Measurements from ENCODE around the gene KCTD4.
"Not testable (repeated sequence)": the region's sequence is repeated elsewhere in the genome, so short reads cannot be mapped to it uniquely, and the experiment has no call there.

KCTD4 gene

GRCh38 chr13:45200701-45201232 is at the start of gene KCTD4:
KCTD4 (minus strand) TSS chr13:45201045; CDS start chr13:45194567, 6,478 bp downstream.
- DNase-seq (ENCODE audit: low spot score), result no peak

DNA sequence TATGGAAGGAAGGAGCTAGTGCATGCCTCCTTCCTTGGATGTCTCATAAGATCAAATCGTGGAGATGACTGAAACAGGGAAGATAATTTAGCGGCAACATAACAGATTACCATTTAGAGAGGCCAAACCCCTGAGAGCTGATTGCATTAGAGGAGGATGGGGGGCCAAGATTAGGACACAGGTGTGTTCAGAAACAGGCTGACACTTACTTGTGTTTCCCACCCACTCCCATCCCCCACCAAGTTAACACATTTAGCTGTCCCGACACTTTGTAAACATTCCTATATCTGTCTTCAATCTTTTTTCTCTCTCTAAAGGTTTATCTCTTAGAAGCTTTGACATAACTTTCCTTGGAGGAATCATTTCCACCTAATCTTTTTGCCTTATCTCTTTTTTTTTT is 48.8 kb upstream of the KCTD4 start:
- DNase-seq (ENCODE audit: low spot score), result no peak

DNA sequence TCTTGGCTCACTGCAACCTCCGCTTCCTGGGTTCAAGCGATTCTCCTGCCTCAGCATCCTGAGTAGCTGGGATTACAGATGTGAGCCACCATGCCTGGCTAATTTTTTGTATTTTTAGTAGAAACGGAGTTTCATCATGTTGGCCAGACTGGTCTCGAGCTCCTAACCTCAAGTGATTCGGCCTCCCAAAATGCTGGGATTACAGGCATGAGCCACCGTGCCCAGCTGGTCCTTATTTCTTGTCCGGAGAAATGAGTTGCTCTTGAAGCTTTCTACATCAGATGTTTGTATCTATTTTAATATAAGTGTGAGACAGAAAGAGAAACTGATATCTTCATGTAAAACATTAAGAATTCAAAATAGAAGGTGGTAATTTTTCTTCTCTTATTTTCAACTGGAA is 43.9 kb upstream of the KCTD4 start:
- DNase-seq (ENCODE audit: low spot score), result not testable (repeated sequence)

- DNase-seq (ENCODE audit: low spot score), result no peak
Observed at GRCh38 chr13:45243077-45243476, 42.2 kb upstream of the KCTD4 start.

- DNase-seq (ENCODE audit: low spot score), result no peak
Observed at GRCh38 chr13:45242524-45242923, 41.7 kb upstream of the KCTD4 start.

DNA sequence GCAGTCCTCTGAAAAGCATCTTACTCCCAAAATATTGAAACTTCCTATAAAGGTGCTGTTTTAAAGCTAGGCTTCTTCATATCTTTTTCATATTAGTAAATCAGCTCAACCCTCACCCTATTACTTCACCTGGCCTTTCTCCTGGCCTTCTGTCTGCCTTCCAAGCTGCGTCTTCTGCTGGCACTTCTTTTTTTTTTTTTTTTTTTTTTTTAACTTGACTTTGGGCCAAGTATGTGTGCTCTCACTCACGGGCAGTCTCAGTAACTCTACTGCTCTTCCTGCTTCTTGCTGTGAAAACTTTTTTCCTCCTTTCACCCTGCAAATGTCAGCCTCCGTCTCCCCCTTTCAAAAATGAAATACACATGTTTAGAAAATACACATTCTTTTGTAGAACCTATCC is 41.2 kb upstream of the KCTD4 start:
- peak; percentile 10 for DNase-seq (ENCODE audit: low spot score)

DNA sequence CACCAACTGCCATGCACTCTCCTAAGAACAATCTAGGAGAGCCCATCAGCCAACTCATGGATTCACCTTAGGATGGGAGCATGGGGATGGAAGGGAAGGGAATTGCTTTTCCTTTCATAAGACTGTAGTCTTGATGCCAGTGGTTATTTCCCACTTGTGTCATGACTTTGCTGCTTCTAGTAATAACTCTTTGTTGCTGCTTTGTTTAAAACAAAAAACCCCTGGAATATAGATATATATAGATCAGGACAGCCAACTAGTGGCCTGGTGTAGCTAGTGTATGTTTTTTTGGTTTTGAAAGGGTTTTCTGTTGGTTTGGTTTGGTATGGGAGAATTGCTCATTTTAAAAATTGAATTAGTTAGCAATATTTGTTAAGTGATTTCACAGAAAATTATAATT is 39.3 kb upstream of the KCTD4 start:
- no peak for DNase-seq (ENCODE audit: low spot score)

DNA sequence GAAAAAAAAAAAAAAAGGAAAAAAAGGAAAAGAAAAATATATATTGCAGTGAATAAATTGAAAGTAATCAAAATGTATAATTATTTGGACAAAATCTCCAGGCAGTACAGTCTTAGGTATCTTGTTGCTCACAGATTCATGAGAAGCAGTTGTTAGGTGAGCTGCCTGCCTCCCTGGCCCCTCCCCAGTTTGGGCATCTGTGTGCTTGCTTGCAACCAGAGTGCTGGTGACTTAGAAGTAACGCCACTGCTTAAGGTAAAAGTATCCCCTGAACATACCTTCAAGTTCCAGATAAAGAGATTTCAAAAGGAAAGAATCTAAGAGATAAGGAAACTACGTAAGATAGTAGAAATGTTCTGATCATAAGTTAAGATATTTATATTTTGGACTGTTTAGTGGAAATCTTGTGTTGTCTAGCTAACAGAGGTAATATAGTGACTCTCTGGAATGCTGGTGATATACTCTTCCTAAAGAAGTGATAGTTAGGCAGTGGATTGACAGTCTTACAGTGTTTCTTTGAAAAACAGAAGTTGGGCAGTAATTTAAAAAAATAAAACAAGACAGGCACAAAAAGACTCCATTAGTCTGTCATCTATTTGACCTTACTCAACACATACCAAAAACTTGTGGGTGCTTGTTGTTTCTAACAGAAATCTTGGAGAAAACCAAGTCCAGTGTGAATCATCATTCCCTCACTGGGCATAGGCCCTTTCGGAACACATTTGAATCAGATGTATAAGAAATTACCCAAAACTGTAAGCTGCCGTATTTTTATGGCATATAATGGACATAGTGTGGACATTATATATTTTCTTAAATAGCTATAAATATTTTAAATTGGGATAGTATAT is 38.3 kb upstream of the KCTD4 start:
- DNase-seq (ENCODE audit: low spot score), result no peak

GRCh38 chr13:45232591-45232990 is 31.7 kb upstream of the KCTD4 start:
- no peak for DNase-seq (ENCODE audit: low spot score)

GRCh38 chr13:45231722-45232121 is 30.9 kb upstream of the KCTD4 start:
- DNase-seq (ENCODE audit: low spot score), result no peak

- no peak for DNase-seq (ENCODE audit: low spot score)
Observed at GRCh38 chr13:45231305-45231704, 30.5 kb upstream of the KCTD4 start.

GRCh38 chr13:45229172-45229571 is 28.3 kb upstream of the KCTD4 start:
- no peak for DNase-seq (ENCODE audit: low spot score)

GRCh38 chr13:45228002-45228401 is 27.2 kb upstream of the KCTD4 start:
- no peak for DNase-seq (ENCODE audit: low spot score)

DNA sequence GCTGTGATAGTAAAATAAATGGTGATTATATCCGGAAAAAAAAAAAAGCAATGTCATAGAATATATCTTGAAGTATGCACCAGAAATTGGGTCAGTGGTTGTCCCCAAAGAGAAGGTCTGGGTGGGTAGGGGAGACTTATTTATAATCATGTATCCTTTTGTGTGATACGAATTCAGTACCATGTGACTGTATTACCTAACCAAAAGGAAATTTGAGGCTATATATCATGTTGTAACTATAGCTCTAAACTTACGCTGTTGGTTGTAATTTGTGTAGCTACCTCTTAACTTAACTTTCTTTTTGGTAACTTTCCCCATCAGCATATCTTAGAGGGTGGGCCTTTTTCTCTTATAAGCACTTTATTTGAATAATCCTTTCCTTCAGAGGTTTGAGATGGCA is 25.2 kb upstream of the KCTD4 start:
- DNase-seq (ENCODE audit: low spot score), result no peak

- no peak for DNase-seq (ENCODE audit: low spot score)
Observed at GRCh38 chr13:45225370-45225769, 24.5 kb upstream of the KCTD4 start.

DNA sequence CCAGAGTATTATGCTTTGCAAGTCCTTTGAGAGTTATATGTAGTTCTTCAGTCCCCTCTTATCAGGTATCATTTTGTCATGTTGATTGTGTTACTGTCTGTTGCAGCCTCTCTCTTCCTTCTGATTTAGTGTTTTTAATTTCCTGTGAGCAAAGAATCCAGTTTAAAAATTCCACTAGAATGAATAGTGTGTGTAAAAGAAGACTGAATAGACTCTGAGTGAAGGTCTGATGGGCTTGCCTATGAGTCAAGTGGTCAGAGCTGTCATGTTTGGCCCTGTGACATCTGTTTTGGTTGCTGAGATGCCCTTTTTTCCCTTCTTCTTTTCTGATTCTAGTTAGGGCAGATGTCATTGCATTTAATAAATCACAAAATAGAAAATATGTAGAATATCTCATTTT is 23.3 kb upstream of the KCTD4 start:
- DNase-seq (ENCODE audit: low spot score), result no peak

DNA sequence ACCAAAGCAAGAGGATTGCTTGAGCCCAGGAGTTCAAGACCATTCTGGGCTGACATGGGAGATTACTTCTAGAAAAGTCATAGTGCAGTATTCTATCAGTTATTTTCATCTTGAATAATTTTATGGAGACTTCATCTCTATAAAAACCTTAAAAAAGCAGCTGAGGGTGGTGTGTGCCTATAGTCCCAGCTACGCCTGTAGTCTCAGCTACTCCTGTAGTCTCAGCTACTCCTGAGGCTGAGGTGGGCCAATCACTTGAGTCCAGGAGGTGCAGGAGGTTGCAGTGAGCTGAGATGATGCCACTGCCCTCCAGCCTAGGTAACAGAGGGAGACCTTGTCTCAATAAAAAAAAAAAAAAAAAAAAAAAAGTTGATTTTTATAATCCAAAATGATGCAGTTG is 22.1 kb upstream of the KCTD4 start:
- no peak for DNase-seq (ENCODE audit: low spot score)

DNA sequence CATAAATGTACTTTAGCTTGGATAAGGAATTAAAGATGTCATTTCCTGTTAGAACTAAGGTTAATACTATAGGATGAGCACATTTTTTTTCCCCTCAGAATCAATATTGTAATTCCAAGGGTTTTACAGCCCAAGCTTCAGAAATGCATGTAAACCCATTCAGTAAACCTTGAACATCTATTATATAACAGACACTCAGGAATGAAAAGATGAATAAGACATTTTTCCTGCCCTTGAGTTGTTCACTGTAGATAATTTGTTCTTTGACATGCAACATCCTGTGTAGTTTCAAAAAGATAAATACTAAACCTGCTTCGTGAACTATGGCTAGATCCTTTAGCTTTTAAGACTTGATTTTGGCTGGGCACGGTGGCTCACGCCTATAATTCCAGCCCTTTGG is 21.7 kb upstream of the KCTD4 start:
- no peak for DNase-seq (ENCODE audit: low spot score)

- no peak for DNase-seq (ENCODE audit: low spot score)
Observed at GRCh38 chr13:45220403-45220802, 19.6 kb upstream of the KCTD4 start.

- DNase-seq (ENCODE audit: low spot score), result peak; percentile 91
Observed at GRCh38 chr13:45219938-45220375, 19.1 kb upstream of the KCTD4 start.

DNA sequence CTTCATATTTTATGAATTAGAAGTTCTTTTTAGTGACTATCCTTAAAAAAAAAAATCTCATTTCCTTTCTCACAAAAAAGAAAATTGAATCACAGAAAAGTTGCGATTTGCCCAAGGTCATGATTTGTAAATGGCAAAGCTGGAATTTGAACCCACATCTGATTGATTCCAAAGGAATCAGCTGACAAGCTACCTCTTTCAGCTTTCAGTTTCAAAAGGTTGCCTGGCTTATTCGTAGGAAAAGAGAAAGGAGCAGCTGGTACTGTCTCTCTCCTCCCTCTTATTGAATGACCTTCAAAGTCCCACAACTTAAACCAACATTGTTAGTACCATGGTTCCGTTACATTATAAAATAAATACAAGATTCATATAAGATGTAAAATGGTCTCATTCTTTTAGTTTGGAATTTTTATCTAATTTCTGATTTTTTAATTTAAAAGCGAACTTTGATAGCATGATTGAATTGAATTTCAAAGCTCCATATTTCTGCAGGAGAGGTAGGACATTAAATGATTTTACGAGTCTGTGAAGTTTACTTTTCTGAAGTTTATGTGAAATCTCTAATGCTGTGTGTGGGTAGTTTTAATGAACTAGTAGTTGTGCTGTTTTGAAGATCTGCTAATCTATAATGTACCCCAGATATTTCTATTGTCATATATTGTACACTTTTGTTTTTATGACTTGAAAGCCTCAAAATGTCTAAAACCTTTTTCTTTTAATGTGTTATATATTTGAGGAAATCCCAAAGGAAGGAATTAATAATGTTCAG is 18.5 kb upstream of the KCTD4 start:
- DNase-seq (ENCODE audit: low spot score), result peak; percentile 47

DNA sequence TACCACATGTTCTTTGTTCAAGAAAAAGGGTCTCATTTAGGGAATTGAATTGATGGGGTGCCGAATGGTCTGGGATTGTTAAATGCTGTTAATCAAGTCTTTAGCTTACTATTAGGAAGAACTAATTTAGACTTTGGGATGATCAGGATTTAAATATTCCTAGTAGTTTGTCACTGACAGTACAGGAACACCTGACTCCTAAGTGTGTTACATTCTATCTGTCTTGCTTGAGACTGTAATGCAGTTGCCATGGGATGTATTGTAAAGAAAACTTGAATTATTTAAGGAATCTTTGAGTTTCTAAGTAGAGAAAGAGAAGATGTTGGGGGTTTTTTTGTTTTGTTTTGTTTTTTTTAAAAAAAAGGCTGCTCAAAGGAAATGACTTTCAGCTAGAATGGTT is 17.8 kb upstream of the KCTD4 start:
- no peak for DNase-seq (ENCODE audit: low spot score)

DNA sequence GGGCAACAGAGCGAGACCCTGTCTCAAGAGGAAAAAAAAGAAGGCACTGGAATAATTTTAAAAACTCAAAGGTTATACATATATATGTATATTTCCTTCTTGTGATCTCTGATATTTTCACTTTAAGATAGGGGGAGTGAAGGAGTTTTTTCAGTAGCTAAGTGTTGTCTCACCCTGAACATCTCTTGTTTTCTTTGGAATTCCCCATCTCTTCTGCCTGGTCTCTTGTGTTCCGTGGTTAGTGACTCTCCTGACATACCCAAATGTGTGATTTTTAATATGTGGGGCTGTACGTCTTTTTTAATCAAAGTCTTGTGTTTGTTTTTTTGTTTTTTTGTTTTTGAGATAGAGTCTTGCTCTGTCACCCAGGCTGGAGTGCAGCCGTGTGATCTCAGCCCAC is 15.3 kb upstream of the KCTD4 start:
- no peak for DNase-seq (ENCODE audit: low spot score)

All from LoVo (cell line).